Activated CD4-positive, alpha-beta T cell treated with anti-CD3 and anti-CD28 coated beads for 1 hour (primary cell): ENCODE data around the gene KLF8.

Experiments
- DNase-seq: peaks from one replicate; pipeline ENCODE4 v3.0.0-alpha.2; 2020

KLF8 gene

DNA sequence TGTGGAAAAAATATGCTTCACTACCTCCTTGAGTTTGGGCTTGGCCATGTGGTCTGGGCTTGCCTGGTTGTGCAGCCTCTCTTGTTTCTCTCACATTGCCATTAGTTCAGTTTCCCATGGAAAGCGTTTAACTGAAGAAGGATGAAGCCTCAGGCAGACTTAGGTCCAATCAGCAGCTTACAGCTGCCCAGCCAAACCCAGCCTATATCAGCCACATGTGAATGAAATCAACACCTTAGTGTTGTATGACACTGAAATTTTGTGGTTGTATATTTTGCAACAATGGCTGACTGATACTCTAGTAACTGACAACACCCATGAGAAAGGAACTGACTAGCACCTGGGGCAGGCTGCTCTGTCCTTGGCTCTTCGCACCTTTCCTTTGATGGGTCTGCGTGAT lies 81.2 kb downstream of the KLF8 start:
- no peak for DNase-seq

DNA sequence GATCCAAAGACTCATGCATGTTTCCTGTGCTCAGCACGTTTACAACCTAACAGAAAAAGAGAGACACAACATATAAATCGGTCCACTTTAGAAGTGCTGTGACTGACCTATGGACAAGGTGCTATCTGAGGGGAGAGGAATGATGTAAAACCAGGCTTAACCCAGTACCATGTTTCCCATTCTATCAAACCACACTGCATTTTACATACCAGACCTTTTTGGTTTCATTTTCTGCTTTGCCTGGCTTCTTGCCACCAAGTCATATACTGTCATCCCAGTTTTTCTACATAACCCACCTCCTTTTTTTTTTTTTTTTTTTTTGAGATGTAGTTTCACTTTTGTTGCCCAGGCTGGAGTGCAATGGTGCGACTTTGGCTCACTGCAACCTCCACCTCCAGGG lies 82.2 kb downstream of the KLF8 start:
- no peak for DNase-seq

DNA sequence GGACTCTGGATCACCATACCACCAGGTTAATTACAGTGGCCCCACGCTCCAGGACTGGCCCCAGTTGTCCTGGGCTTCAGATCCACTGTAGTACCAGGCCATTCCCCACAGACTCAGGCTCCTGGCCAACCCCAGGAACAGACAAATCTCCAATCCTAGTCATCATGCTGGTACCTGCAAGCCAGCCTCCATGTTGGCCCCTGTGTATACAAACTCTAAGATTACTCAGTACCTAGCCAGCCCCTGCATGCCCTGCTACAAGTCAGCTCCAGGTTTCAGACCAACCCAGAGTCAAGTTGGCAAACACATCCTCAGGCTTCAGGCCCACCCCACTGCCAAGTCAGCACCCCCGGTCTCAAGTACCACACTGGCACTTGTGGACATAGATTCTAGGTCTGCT lies 85.9 kb downstream of the KLF8 start:
- no peak for DNase-seq

DNA sequence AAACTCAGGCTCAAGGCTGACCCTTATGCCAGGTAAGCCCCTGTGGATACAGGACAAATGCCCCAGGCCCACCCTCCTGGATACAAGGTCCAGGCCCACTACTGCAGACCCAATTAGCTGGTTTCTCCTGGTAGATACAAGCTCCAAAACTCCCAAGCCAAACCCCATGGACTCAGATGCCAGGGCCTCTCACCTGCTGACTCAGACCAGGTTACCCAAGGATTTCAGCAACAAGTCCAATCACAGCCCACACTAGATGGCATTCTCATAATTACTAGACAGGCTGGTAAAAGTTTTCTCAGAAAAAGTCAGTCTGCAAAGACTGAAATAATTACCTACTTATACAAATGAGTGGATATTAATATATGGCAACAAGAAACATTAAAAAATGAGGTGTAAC lies 87.0 kb downstream of the KLF8 start:
- no peak for DNase-seq
